GM18909 (cell line): ENCODE results near the gene FGF21.

Experiments used
- ATAC-seq: cut with Tn5 transposase; IDR thresholded peaks from one replicate; pipeline ENCODE4 v1.9.1; 2021; ENCODE audit warnings: mild to moderate bottlenecking; ENCODE audit not compliant: unreplicated experiment, poor library complexity

The FGF21 gene

GRCh38 chr19:48728911-48729664, 26.2 kb upstream of the FGF21 start:
- no peak for ATAC-seq

DNA sequence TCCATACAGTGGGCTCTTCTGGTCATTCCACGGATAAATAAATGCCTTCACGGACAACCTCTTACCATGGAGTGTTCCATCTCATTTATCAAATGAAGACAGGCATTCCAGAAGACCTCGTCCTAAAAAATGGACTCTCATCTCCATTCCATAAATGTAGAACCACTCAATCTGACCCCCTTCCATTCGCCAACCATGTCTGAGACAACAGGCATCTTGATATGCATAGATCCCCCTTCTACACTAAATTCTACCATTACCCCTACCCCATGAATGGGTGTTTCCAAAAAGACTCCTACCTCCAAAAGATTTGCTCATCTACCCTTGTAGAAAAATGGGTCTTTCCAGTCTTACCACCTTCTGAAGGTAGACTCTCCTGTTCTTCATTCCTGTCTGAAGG, 23.9 kb upstream of the FGF21 start:
- ATAC-seq: no peak

DNA sequence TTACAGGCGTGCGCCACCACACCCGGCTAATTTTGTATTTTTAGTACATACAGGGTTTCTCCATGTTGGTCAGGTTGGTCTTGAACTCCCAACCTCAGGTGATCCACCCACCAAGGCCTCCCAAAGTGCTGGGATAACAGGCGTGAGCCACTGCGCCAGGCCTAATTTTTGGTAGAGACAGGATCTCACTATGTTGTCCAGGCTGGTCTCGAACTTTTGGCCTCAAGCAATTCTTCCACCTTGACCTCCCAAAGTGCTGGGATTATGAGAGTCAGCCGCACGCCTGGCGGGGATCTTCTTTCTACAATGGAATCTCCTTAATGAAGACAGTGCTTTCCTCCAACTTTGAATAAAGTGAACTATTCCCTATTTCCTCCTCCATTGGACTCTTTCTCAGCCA, 20.7 kb upstream of the FGF21 start:
- ATAC-seq: no peak

- no peak for ATAC-seq
Measured at GRCh38 chr19:48735031-48735615, 20.2 kb upstream of the FGF21 start.

GRCh38 chr19:48737360-48737998, 17.8 kb upstream of the FGF21 start:
- no peak for ATAC-seq

DNA sequence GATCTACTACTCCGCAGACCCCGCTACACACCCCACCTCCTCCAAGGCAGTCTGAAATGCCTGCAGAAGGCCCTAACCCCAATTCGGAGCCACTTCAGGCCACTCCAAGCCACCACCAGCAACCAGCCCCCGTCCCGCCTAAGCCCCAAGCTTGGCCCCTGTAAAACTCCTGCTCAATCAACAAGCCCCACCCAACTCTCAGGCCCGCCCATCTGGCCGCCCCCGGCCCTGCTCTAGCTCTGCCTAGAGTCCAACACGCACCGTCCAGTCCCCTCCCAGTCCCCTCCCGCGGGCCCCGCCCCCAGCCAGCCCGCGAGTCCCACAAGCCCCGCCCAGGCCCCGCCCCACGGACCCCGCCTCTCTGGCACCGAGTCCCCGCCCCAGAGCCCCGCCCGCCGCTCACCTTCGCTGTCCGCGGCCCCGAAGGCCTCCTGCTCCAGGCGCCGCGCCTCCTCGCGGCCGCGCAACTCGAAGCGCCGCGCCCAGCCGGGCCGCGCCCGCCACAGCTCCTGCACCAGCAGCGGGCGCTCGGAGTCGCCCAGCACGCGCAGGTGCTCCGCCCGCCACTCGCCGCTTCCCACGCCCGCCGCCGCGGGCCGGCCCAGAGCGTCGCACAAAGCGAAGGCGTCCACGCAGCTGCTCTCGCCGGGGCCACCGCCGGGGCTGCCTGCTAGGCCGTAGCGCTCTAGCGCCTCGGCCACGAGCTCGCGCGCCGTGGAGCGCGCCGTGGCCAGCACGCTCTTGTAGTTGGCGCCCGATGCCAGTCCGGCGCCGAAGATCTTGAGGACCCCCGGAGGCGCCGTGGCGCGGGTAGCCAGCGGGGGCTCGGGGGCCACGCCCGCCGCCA, 16.5 kb upstream of the FGF21 start:
- ATAC-seq: peak; percentile 86

GRCh38 chr19:48739404-48740163, 15.7 kb upstream of the FGF21 start:
- ATAC-seq: peak; percentile 13

DNA sequence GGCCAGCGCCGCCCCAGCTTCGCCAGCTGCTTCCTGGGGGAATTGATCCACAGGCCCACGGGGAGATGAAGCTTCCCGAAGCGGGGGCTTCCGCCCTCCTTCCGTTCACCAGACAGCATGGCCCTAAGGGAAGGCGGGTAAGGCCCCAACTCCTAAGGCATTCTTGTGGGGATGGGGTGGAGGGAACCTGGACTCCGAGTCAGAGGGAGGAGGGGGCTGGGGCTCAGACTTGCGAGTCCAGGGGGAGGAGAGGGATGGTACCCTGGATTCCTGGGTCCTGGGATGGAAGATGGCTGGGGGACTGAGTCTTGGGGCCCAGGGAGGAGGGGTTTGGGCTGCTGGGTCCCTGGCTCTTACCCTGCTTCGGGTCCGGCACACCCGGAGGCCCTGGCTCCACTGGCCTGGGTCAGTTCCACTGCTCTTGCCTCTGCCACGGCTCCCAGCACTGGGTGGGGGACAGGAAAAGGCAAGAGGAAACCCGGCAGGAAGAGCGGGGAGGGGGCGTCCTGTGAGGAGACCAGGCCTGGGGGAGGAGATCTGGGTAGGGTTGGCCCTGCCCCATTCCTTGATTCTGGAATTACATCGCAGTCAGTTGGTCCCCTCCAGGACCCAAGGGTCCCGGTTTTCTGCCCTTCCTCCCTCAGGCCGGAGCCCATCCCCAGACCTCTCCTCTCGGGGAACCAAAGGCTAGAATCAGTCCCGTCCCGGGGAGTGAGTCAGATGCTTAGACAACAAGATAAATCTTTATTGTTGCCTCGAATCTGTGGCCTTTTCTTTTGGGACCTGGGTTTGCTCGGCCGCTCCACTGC, 15.0 kb upstream of the FGF21 start, which contains the start of gene RASIP1:
Gene RASIP1 (minus strand): TSS at position 447 of the 809 bp plus-strand sequence. CDS start 328 bp downstream, at position 119.
- ATAC-seq: no peak

GRCh38 chr19:48741129-48741999, 14.0 kb upstream of the FGF21 start:
- no peak for ATAC-seq

GRCh38 chr19:48742096-48742495, 13.2 kb upstream of the FGF21 start:
- no peak for ATAC-seq

DNA sequence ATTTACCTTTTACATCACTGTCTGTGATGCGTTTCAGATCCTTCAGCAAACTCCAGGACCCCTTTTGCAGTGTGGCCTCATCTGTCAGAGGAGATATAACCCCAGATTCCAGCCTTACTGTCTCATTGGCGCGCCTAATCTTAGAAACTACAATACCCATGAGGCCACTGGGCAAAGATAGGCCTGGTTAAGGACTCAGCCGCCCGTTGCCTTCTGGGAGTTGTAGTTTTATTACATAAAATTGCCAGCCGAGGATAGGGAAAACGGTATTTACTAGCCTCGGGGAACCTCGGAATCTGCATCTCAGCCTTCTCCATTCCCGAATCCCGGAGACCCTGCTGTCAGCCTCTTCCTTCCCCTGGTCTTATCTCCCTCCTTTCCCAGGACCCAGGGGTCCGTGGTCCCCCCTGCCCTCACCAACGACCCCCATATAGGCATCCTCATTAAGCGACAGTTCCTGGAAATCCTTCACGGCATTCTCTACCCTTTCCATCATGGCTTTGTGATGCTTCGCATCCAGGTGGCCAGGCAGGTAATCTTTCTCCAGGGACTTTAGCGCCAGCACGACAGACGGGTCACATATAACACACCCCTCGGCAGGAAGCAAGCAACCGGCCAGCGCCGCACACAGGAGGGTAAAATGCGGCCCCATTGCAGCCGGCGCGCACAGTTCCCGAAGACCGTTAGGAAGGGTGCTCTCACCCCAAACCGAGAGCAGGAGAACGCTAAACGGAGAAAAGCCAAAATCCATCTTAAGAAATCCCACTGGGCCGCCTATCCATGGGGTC, 9.9 kb upstream of the FGF21 start:
- ATAC-seq: no peak

- no peak for ATAC-seq
Measured at GRCh38 chr19:48746110-48746509, 9.2 kb upstream of the FGF21 start.

GRCh38 chr19:48746738-48747575, 8.4 kb upstream of the FGF21 start, which contains the start of gene IZUMO1:
IZUMO1 (minus strand) TSS chr19:48746909; CDS start chr19:48745859, 1,050 bp downstream.
- ATAC-seq: no peak

DNA sequence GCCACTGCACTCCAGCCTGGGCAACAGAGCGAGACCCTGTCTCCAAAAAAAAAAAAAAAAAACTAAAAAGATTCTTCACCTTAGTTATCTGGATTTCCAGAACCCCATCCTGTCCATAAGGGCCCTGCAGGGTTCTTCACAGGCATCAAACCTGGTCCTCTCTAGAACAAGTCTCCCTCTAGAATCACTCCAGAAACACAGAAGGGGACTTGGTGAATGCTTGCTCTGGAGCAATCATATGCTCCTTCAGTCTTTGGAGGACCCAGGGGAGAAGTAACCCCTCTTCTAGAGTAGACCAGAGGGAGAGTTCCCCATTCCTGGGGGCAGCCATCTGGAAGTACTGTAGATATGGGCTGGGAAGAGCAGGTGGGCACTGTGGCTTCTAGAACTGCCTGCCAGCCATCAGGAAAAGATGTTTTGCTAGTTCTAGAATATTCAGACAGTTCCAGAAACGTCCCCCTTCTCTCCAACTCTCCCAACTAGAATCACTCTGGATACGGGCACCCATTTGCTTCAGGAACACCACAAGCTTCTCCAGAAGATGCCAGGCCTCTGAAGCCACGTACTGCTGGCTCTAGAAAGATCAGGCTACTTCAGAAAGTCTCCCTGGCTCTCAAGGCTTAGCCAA, 5.6 kb upstream of the FGF21 start:
- no peak for ATAC-seq

- no peak for ATAC-seq
Measured at GRCh38 chr19:48750351-48750750, 5.0 kb upstream of the FGF21 start.
